DOHH2 (cell line): ENCODE data around the gene RPTOR.

Experiments
- H3F3A ChIP-seq: fragments of 200-600 bp; sonication (generic), shearing (Covaris generic); 2 replicates; pipeline ENCODE4 v1.6.0; 2016; ENCODE audit warnings: antibody characterized with exemption, mild to moderate bottlenecking; ENCODE audit not compliant: control insufficient read depth, insufficient read depth
- H3K27ac ChIP-seq: fragments of 200-600 bp; sonication (generic); 2 replicates; pipeline ENCODE4 v1.5.1; 2014; ENCODE audit warnings: low read depth, mild to moderate bottlenecking, low read length, moderate library complexity
- H3K27me3 ChIP-seq: fragments of 200-600 bp; sonication (generic); 2 replicates; pipeline ENCODE4 v1.6.1; 2014; ENCODE audit warnings: mild to moderate bottlenecking, low read length, mixed read lengths; ENCODE audit not compliant: control insufficient read depth
- H3K36me3 ChIP-seq: fragments of 200-600 bp; sonication (generic); 2 replicates; pipeline ENCODE4 v1.6.1; 2014; ENCODE audit warnings: mild to moderate bottlenecking, low read length, moderate library complexity, mixed read lengths; ENCODE audit not compliant: control insufficient read depth
- H3K4me1 ChIP-seq: fragments of 200-600 bp; sonication (generic); 2 replicates; pipeline ENCODE4 v1.6.1; 2014; ENCODE audit warnings: mild to moderate bottlenecking, low read length, mixed read lengths; ENCODE audit not compliant: control insufficient read depth
- H3K4me2 ChIP-seq: fragments of 200-600 bp; sonication (generic); 2 replicates; pipeline ENCODE4 v1.6.0; 2014; ENCODE audit warnings: mild to moderate bottlenecking, low read length, moderate library complexity
- H3K4me3 ChIP-seq: fragments of 200-600 bp; sonication (generic); 2 replicates; pipeline ENCODE4 v1.5.1; 2014; ENCODE audit warnings: mild to moderate bottlenecking, low read length, mixed read lengths
- H3K79me2 ChIP-seq: fragments of 200-600 bp; sonication (generic); 2 replicates; pipeline ENCODE4 v1.6.1; 2014; ENCODE audit warnings: mild to moderate bottlenecking, low read length, mixed read lengths; ENCODE audit not compliant: control insufficient read depth
- H3K9me2 ChIP-seq: fragments of 200-600 bp; sonication (generic); replicated peaks from 2 replicates; pipeline ENCODE4 v1.6.1; 2014; ENCODE audit warnings: mild to moderate bottlenecking, low read length, mixed read lengths; ENCODE audit not compliant: control insufficient read depth
- H3K9me3 ChIP-seq: fragments of 200-600 bp; sonication (generic); 2 replicates; pipeline ENCODE4 v1.6.1; 2014; ENCODE audit warnings: antibody characterized with exemption, low read length, mixed read lengths; ENCODE audit not compliant: control insufficient read depth, insufficient read depth
- H4K20me1 ChIP-seq: fragments of 200-600 bp; sonication (generic); 2 replicates; pipeline ENCODE4 v1.6.0; 2014; ENCODE audit warnings: low read depth, mild to moderate bottlenecking, antibody characterized with exemption, low read length, moderate library complexity; ENCODE audit not compliant: control insufficient read depth, insufficient read depth
- EZH2phosphoT487 ChIP-seq: fragments of 200-600 bp; sonication (generic); IDR thresholded peaks from 2 replicates; pipeline ENCODE4 v1.6.1; 2017; ENCODE audit warnings: borderline replicate concordance, mild to moderate bottlenecking, antibody characterized with exemption, low read length, moderate library complexity, mixed read lengths
- TF ChIP-seq, protein P1 (sequence below): fragments of 200-600 bp; sonication (generic); IDR thresholded peaks from one replicate; pipeline ENCODE4 v1.5.1; 2014; ENCODE audit warnings: antibody characterized with exemption, mild to moderate bottlenecking, low read depth, low read length; ENCODE audit not compliant: poor library complexity, severe bottlenecking

The RPTOR gene

DNA sequence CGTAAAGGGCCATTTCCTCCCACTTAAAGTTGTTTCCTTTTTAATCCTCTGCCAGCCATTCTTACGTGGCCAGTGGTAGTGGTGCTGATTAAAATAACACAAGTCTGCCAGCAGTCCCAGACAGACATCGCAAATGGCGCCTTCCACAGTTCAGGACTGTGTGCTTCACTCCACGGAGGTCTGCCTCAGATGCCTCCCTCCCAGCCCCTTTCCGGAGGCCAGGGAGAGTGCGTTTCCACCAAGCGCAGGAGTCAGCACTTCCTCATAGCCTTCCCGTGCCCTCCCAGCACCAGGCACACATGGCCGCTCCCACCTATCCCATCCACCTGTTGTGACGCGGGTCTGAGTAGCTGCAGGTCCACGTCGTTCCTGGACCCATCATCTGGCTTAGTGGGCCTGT, 205.6 kb downstream of the RPTOR start:
- Histone ChIP-seq H3K4me2 (no peak overlapping the region), H3K9me3 (no peaks in the 10 kb centered on the region), H3F3A (peaks cover under 1% of the 10 kb centered on the region; the same call in 1 of the 2 replicates), H3K79me2 (no peaks in the 10 kb centered on the region; the same call in 1 of the 2 replicates), H3K27ac (no peak overlapping the region), H3K4me1 (peaks cover 12% of the 10 kb centered on the region), H3K27me3 (no peaks in the 10 kb centered on the region), H4K20me1 (no peaks in the 10 kb centered on the region), H3K9me2 (no peaks in the 10 kb centered on the region), H3K4me3 (no peak overlapping the region), H3K36me3 (peaks cover 16% of the 10 kb centered on the region)
- TF ChIP-seq, protein P1, sequence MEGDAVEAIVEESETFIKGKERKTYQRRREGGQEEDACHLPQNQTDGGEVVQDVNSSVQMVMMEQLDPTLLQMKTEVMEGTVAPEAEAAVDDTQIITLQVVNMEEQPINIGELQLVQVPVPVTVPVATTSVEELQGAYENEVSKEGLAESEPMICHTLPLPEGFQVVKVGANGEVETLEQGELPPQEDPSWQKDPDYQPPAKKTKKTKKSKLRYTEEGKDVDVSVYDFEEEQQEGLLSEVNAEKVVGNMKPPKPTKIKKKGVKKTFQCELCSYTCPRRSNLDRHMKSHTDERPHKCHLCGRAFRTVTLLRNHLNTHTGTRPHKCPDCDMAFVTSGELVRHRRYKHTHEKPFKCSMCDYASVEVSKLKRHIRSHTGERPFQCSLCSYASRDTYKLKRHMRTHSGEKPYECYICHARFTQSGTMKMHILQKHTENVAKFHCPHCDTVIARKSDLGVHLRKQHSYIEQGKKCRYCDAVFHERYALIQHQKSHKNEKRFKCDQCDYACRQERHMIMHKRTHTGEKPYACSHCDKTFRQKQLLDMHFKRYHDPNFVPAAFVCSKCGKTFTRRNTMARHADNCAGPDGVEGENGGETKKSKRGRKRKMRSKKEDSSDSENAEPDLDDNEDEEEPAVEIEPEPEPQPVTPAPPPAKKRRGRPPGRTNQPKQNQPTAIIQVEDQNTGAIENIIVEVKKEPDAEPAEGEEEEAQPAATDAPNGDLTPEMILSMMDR: no peak
- TF ChIP-seq EZH2phosphoT487: no peak

DNA sequence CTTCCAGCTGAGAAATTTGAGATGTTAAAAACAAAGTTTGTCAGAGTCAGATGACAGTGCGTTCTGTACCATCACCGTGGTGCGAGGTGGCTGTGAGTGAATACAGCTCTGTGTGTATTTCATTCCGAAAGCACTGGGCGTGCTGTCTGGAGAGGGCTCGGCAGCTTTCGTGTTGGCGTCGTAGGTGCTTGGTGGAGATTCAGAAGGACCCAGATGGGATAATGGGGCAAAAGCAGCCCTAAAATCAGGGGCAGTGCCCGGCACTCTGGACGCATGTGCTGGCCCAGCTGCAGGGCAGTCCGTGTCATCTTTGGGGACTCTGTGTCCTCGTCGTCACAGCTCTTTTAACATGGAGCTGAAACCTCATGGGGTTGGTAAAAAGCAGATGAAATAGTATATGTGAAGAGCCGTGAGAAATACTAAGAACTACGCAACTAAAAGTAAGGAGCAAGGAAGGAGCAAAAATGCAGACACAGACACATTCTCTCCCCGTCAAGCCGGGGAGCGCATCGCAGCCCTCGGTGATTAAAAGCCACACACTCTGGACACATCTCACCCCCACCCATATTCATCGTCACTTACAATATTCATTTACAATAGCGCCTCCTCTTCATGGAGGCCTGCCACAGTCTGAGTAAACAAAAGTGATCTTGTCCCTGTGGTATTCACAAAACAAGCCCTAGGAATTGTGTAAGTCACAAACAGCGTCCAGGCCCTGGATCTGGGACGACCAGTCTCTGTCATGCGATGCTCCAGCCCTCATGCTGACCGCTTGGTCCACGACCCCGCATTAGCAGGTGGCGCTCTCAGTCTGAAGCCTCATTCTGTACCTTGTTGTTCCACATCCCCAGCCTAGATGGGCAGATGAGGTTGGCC, 206.7 kb downstream of the RPTOR start:
- Histone ChIP-seq H3K4me3 (no peak overlapping the region), H3K4me2 (no peak overlapping the region), H3K27ac (no peak overlapping the region), H3K36me3 (peaks cover 24% of the 10 kb centered on the region), H3K79me2 (no peaks in the 10 kb centered on the region; the same call in 1 of the 2 replicates), H4K20me1 (no peaks in the 10 kb centered on the region), H3F3A (peaks cover 4% of the 10 kb centered on the region), H3K4me1 (peaks cover 19% of the 10 kb centered on the region), H3K9me3 (no peaks in the 10 kb centered on the region), H3K9me2 (no peaks in the 10 kb centered on the region), H3K27me3 (no peaks in the 10 kb centered on the region)
- TF ChIP-seq EZH2phosphoT487: no peak
- TF ChIP-seq, protein P1: no peak

DNA sequence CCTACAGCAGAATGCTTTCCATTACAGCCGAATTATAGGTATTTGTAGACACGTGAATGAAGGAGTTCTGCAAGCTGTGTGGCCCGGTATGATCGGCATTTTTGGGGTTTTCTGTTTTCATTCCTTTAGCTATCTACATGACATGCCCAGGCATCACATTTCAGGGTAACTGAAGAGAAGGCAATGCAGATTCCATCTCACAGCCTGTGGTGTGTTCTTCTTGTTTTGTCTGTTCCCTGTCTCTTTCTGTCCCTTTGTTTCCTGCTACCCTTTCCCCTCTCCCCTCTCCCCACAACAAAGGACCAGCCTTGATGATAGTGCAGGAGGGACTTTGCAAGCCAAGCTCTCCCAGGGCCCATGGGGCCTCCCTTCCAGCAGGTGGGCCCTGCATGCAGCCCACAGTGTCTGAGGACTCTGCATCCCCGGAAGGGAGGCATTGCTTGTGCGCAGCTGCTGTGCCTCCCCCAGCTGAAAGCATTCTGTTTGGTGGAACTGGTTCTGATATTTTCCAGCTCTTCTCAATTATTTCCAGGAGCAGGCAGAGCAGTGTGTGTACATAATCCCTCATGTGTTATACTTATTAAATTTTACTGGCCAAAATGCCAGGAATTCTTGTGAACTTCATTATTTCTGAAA, 207.4 kb downstream of the RPTOR start:
- no peaks in the 10 kb centered on the region for H3K79me2 ChIP-seq
- no peak for TF ChIP-seq EZH2phosphoT487
- TF ChIP-seq, protein P1: no peak
- H3K4me1 ChIP-seq: peaks cover 19% of the 10 kb centered on the region
- no peaks in the 10 kb centered on the region for H3K9me2 ChIP-seq
- H3K4me3 ChIP-seq: no peak overlapping the region
- no peak overlapping the region for H3K4me2 ChIP-seq
- no peak overlapping the region for H3K27ac ChIP-seq
- H3F3A ChIP-seq: peaks cover 4% of the 10 kb centered on the region
- H4K20me1 ChIP-seq: no peaks in the 10 kb centered on the region
- no peaks in the 10 kb centered on the region for H3K27me3 ChIP-seq
- H3K36me3 ChIP-seq: peaks cover 24% of the 10 kb centered on the region
- H3K9me3 ChIP-seq: no peaks in the 10 kb centered on the region
